ENCODE results near the gene PROP1. TPM values are rescaled to one million over a fixed set of nuclear protein-coding genes. Genes with fewer than 3 reads are reported as not detected.

PROP1 gene
- total and polyA plus RNA-seq, 12 donors: not detected

- no peak for TF ChIP-seq POLR2A (IDR thresholded peaks at IDR 0.05)
- Histone ChIP-seq H3K4me1 (replicated peaks in 1 of 2) (no peaks in the 10 kb centered on the region), H3K9me3 (replicated peaks in 1 of 3) (no peaks in the 10 kb centered on the region), H3K36me3 (replicated peaks in 1 of 2) (no peaks in the 10 kb centered on the region), H3K4me3 (no peak overlapping the region), H3K27ac (no peak overlapping the region), H3K27me3 (peaks cover 3% of the 10 kb centered on the region)
- 41 to 60% (median 48%) methylated on average over 1 of the region's 1 CpG for WGBS, 4 donors
- no peak for DNase-seq
- intact Hi-C loops (cut with DNase I): no loop called here
These were observed 1.8 kb upstream of the PROP1 start for GRCh38 chr5:177997846-177998245.

DNA sequence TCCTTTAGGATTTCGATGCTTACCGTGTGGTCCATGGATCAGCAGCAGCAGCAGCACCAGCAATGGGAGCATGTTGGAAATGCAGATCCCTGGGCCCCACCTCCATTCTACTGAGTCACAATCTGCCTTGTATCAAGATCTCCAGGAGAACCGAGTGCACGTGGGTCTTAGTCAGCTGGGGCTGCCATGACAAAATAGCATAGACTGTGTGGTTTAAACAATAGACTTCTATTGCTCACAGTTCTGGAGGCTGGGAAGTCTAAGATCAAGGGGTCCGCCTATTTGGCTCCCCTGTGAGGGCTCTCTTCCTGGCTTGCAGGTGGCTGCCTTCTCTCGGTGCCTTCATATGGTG is 1.3 kb upstream of the PROP1 start:
- 66 to 81% (median 74%) methylated on average over 3 to 6 of the region's 6 CpGs for WGBS, 4 donors
- peaks cover 3% of the 10 kb centered on the region for H3K27me3 ChIP-seq
- no peaks in the 10 kb centered on the region for H3K9me3 ChIP-seq (replicated peaks in 1 of 3)
- no peak overlapping the region for H3K27ac ChIP-seq
- H3K4me3 ChIP-seq: no peak overlapping the region
- no peaks in the 10 kb centered on the region for H3K4me1 ChIP-seq (replicated peaks in 1 of 2)
- no peak for DNase-seq
- intact Hi-C loops (cut with DNase I): no loop called here
- H3K36me3 ChIP-seq (replicated peaks in 1 of 2): no peaks in the 10 kb centered on the region
- no peak for TF ChIP-seq POLR2A (IDR thresholded peaks at IDR 0.05)
- no peak for TF ChIP-seq CTCF (IDR thresholded peaks at IDR 0.05)

GRCh38 chr5:177996660-177997318 is 747 bp upstream of the PROP1 start:
- WGBS, 4 donors: 61 to 68% (median 67%) methylated on average over 6 to 7 of the region's 7 CpGs
- Histone ChIP-seq H3K4me3 (no peak overlapping the region), H3K27ac (no peak overlapping the region), H3K27me3 (peaks cover 3% of the 10 kb centered on the region), H3K36me3 (replicated peaks in 1 of 2) (no peaks in the 10 kb centered on the region), H3K4me1 (replicated peaks in 1 of 2) (no peaks in the 10 kb centered on the region), H3K9me3 (replicated peaks in 1 of 3) (no peaks in the 10 kb centered on the region)
- TF ChIP-seq CTCF (IDR thresholded peaks at IDR 0.05) (no peak), POLR2A (IDR thresholded peaks at IDR 0.05) (no peak)
- DNase-seq: no peak
- intact Hi-C loops (cut with DNase I): no loop called here

- H3K9me3 ChIP-seq (replicated peaks in 1 of 3): no peaks in the 10 kb centered on the region
- no peak overlapping the region for H3K27ac ChIP-seq
- no peak for TF ChIP-seq POLR2A (IDR thresholded peaks at IDR 0.05)
- no peak for TF ChIP-seq CTCF (IDR thresholded peaks at IDR 0.05)
- H3K27me3 ChIP-seq: no peaks in the 10 kb centered on the region
- no peaks in the 10 kb centered on the region for H3K4me1 ChIP-seq (replicated peaks in 1 of 2)
- intact Hi-C loops (cut with DNase I): no loop called here
- H3K4me3 ChIP-seq: no peak overlapping the region
- WGBS, 4 donors: 69 to 78% (median 75%) methylated on average over 9 to 10 of the region's 10 CpGs
- DNase-seq: no peak
- H3K36me3 ChIP-seq (replicated peaks in 1 of 2): no peaks in the 10 kb centered on the region
These were observed 1.4 kb downstream of the PROP1 start for GRCh38 chr5:177994561-177995190.

DNA sequence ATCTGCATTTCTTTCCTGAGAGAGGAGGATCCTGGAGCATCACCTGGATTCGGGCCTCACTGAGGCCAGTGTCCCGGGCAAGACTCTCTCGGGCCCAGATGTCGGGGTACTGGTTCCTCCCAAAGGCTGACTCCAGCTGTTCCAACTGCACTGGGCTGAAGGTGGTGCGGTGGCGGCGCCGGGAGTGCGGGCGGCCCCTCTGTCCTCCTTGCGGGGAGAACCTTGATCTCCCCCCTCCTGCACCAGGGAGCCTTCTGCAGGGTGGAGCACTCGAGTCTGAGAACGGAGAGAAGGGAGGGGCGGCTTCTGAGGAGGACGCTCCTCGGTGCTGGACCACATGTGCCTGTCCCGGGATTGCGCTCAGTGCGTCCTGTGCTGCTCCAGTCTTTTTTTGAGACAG is 2.0 kb downstream of the PROP1 start:
- Histone ChIP-seq H3K27ac (no peak overlapping the region), H3K27me3 (no peaks in the 10 kb centered on the region), H3K9me3 (replicated peaks in 1 of 3) (no peaks in the 10 kb centered on the region), H3K36me3 (replicated peaks in 1 of 2) (no peaks in the 10 kb centered on the region), H3K4me3 (no peak overlapping the region), H3K4me1 (replicated peaks in 1 of 2) (no peaks in the 10 kb centered on the region)
- no peak for TF ChIP-seq CTCF (IDR thresholded peaks at IDR 0.05)
- TF ChIP-seq POLR2A (IDR thresholded peaks at IDR 0.05): no peak
- intact Hi-C loops (cut with DNase I): no loop called here
- 81 to 88% (median 87%) methylated on average over 18 to 19 of the region's 19 CpGs; no CpG with 5 or more reads in 1 of the 4 donors for WGBS, 4 donors
- DNase-seq: no peak

Measured in adrenal gland (tissue), 12 donors.